CD14-positive monocyte (primary cell): Measurements from ENCODE around the gene ING4. TPM values are rescaled to one million over a fixed set of nuclear protein-coding genes. Genes with fewer than 3 reads are reported as not detected.

Experiments used
- DNase-seq, 3 donors: peaks; one replicate each; pipeline ENCODE4 v3.0.0-alpha.2; 2011 to 2022
- H2AFZ ChIP-seq: 2 replicates; pipeline ENCODE4 v1.6.0; 2012; ENCODE audit warnings: mild to moderate bottlenecking, low read depth, low read length, inconsistent platforms; ENCODE audit not compliant: insufficient read depth, poor library complexity, severe bottlenecking
- H3K27ac ChIP-seq, 2 donors: 1 replicate in 1 of 2; 2 replicates in 1 of 2; pipeline ENCODE4 v1.5.1; 2012 to 2013; ENCODE audit warnings: low read length in 2 of 2, control low read depth in 1 of 2, inconsistent platforms in 1 of 2, low read depth in 1 of 2, mild to moderate bottlenecking in 1 of 2
- H3K27me3 ChIP-seq, 2 donors: one replicate each; pipeline versions ENCODE4 v1.6.0 to v1.6.1; 2011 to 2013; ENCODE audit warnings: low read length in 2 of 2; ENCODE audit not compliant: control insufficient read depth in 2 of 2, insufficient read depth in 2 of 2
- H3K36me3 ChIP-seq, 2 donors: replicated peaks in 1 of 2; 1 replicate in 1 of 2; 2 replicates in 1 of 2; pipeline versions ENCODE4 v1.5.1 to v1.6.1; 2012 to 2013; ENCODE audit warnings: low read length in 2 of 2, control low read depth in 1 of 2, inconsistent platforms in 1 of 2, mild to moderate bottlenecking in 1 of 2; ENCODE audit not compliant: insufficient read depth in 2 of 2, control insufficient read depth in 1 of 2
- H3K4me1 ChIP-seq, 2 donors: 1 replicate in 1 of 2; 2 replicates in 1 of 2; pipeline versions ENCODE4 v1.5.1 to v1.6.1; 2012 to 2013; ENCODE audit warnings: low read length in 2 of 2, control low read depth in 1 of 2, inconsistent platforms in 1 of 2, mild to moderate bottlenecking in 1 of 2, moderate library complexity in 1 of 2; ENCODE audit not compliant: insufficient read depth in 2 of 2, control insufficient read depth in 1 of 2
- H3K4me2 ChIP-seq: replicated peaks from 2 replicates; pipeline ENCODE3; 2012; ENCODE audit warnings: low read length, moderate library complexity, mild to moderate bottlenecking; ENCODE audit not compliant: poor library complexity, severe bottlenecking; ENCODE audit errors: extremely low read depth
- H3K4me3 ChIP-seq, 3 experiments: fragments of 200-600 bp in 1 of 3; sonication (generic) in 1 of 3; replicated peaks in 1 of 3; 1 replicate in 2 of 3; 2 replicates in 1 of 3; pipeline ENCODE4 v1.5.1; 2011 to 2013; ENCODE audit warnings: low read length in 3 of 3, mild to moderate bottlenecking in 3 of 3, control low read depth in 2 of 3, low read depth in 2 of 3, inconsistent platforms in 1 of 3, moderate library complexity in 1 of 3
- H3K79me2 ChIP-seq: 2 replicates; pipeline ENCODE4 v1.6.0; 2012; ENCODE audit warnings: mild to moderate bottlenecking, control low read depth, inconsistent platforms, low read length, moderate library complexity; ENCODE audit not compliant: insufficient read depth
- H3K9ac ChIP-seq: 2 replicates; pipeline ENCODE4 v1.6.0; 2017; ENCODE audit warnings: low read length, mild to moderate bottlenecking; ENCODE audit not compliant: insufficient read depth, poor library complexity, severe bottlenecking
- H3K9me3 ChIP-seq, 2 donors: replicated peaks in 1 of 2; 1 replicate in 1 of 2; 2 replicates in 1 of 2; pipeline versions ENCODE4 v1.5.1 to v1.6.1; 2012 to 2013; ENCODE audit warnings: low read length in 2 of 2, control low read depth in 1 of 2; ENCODE audit not compliant: control insufficient read depth in 1 of 2, insufficient read depth in 1 of 2
- H4K20me1 ChIP-seq: 2 replicates; pipeline ENCODE4 v1.6.0; 2012; ENCODE audit warnings: mild to moderate bottlenecking, low read length, control low read depth, moderate library complexity; ENCODE audit not compliant: insufficient read depth
- H3K27ac Mint-ChIP-seq, 7 donors: one replicate each; pipeline ENCODE4 v1.8.0; 2020; ENCODE audit warnings: mild to moderate bottlenecking in 7 of 7, mixed read lengths in 7 of 7, moderate library complexity in 6 of 7, inconsistent platforms in 2 of 7
- H3K27me3 Mint-ChIP-seq, 3 donors: one replicate each; pipeline ENCODE4 v1.8.0; 2021 to 2022; ENCODE audit warnings: low read depth in 3 of 3, mild to moderate bottlenecking in 3 of 3, mixed read lengths in 3 of 3, moderate library complexity in 3 of 3, inconsistent platforms in 1 of 3
- H3K36me3 Mint-ChIP-seq, 2 donors: one replicate each; pipeline ENCODE4 v1.8.0; 2020; ENCODE audit warnings: mixed read lengths in 2 of 2, inconsistent platforms in 1 of 2, mild to moderate bottlenecking in 1 of 2
- H3K4me1 Mint-ChIP-seq: one replicate; pipeline ENCODE4 v1.8.0; 2020; ENCODE audit warnings: mild to moderate bottlenecking, mixed read lengths
- H3K4me3 Mint-ChIP-seq, 2 donors: one replicate each; pipeline ENCODE4 v1.8.0; 2020; ENCODE audit warnings: mild to moderate bottlenecking in 2 of 2, mixed read lengths in 2 of 2, moderate library complexity in 1 of 2
- H3K9me3 Mint-ChIP-seq, 7 donors: one replicate each; pipeline ENCODE4 v1.8.0; 2020 to 2022; ENCODE audit warnings: mixed read lengths in 7 of 7, mild to moderate bottlenecking in 6 of 7, moderate library complexity in 6 of 7, inconsistent platforms in 2 of 7
- WGBS: methylation state at CpG from one replicate; pipeline ENCODE4 v1.1.5; 2013; ENCODE audit warnings: missing lambda C conversion rate; ENCODE audit not compliant: insufficient coverage; 5-methylcytosine and 5-hydroxymethylcytosine counted together
- intact Hi-C, 2 donors: fragments of 100-400 bp; cut with micrococcal nuclease; formaldehyde crosslinking; loops; one replicate each; pipeline versions ENCODE4 v1.15.0 to v1.15.1; 2023
- polyA plus RNA-seq, 3 donors: library from polyadenylated mRNA; depleted of rRNA in 1 of 3; unstranded in 2 of 3; stranded (reverse) in 1 of 3; fragments of 300-500 nt in 2 of 3; fragments of >200 nt in 1 of 3; fragmentation: Illumina TruSeq in 2 of 3; gene quantifications; 1 replicate in 2 of 3; 2 replicates in 1 of 3; pipeline ENCODE4 v1.2.3, GENCODE V29; 2012 to 2021
- TF ChIP-seq, protein P1 (sequence below): fragments of 200-600 bp; IDR thresholded peaks from one replicate; pipeline ENCODE4 v1.8.0; 2022; ENCODE audit warnings: antibody characterized with exemption, mild to moderate bottlenecking

The ING4 gene
- polyA plus RNA-seq, 3 donors: 62.2 to 67.1 (median 64.0) TPM

DNA sequence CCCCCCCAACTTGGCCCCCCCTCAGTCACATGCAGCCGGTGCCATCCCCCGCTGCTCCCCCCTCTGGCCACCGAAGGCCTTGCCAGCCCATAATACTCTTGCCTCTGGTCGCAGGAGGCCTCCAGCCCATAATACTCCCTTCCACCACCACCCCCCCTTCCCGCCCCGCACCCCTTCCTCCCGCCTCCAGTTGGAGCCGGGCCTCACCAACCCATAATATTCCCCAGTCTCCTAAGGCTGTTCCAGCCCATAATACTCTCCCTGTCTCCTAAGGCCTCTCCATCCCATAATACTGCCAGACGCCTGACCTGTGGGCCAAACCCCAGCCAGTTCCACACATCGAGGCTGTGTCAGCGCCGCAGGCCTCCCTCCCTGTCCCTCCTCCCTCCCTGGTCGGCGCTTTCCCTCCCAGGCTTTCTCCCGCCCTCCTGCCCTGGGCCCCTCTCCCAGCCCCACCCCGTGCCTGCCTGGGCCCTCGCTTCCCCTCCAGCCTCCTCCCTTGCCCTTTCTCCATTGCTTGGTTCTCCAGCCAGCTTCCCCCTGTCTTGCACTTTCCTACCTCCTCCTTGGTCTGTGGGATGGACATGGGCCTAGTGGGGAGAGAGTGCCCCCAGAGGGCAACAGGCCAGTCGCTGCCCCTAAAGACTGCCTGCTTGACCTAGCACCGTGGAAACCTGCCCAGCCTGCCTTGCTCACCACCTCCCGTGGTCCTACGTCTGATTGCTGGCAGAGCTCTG is 49.0 kb downstream of the ING4 start:
- Histone ChIP-seq H3K9ac (peak overlapping the region; percentile 44), H3K27me3 (no peaks in the 10 kb centered on the region), H3K4me2 (peak overlapping the region; percentile 78), H3K79me2 (no peaks in the 10 kb centered on the region), H3K27ac (peak overlapping the region; percentile 51 to 72), H3K4me1 (peaks cover 44 to 48% of the 10 kb centered on the region in 2 donors), H4K20me1 (no peaks in the 10 kb centered on the region), H2AFZ (peak overlapping the region; percentile 62), H3K9me3 (peaks cover 0 to 1% of the 10 kb centered on the region in 2 donors), H3K36me3 (no peaks in the 10 kb centered on the region), H3K4me3 (peak overlapping the region in 1 of 3 experiments; percentile 68)
- under 1% methylated on average over 13 of the region's 21 CpGs for WGBS
- peaks cover 55% of the 10 kb centered on the region for H3K4me1 Mint-ChIP-seq
- peak overlapping the region; percentile 59 to 60 for H3K4me3 Mint-ChIP-seq
- H3K27ac Mint-ChIP-seq: peak overlapping the region; percentile 75 to 92 (median 87)
- H3K36me3 Mint-ChIP-seq: no peaks in the 10 kb centered on the region
- peak; percentile 47 to 72 (median 58) for DNase-seq
- peaks cover 0 to 3% (median 0%) of the 10 kb centered on the region in 7 donors for H3K9me3 Mint-ChIP-seq
- intact Hi-C loops: no loop called here
- H3K27me3 Mint-ChIP-seq: peaks cover 0 to 3% (median 3%) of the 10 kb centered on the region in 3 donors
- TF ChIP-seq, protein P1, sequence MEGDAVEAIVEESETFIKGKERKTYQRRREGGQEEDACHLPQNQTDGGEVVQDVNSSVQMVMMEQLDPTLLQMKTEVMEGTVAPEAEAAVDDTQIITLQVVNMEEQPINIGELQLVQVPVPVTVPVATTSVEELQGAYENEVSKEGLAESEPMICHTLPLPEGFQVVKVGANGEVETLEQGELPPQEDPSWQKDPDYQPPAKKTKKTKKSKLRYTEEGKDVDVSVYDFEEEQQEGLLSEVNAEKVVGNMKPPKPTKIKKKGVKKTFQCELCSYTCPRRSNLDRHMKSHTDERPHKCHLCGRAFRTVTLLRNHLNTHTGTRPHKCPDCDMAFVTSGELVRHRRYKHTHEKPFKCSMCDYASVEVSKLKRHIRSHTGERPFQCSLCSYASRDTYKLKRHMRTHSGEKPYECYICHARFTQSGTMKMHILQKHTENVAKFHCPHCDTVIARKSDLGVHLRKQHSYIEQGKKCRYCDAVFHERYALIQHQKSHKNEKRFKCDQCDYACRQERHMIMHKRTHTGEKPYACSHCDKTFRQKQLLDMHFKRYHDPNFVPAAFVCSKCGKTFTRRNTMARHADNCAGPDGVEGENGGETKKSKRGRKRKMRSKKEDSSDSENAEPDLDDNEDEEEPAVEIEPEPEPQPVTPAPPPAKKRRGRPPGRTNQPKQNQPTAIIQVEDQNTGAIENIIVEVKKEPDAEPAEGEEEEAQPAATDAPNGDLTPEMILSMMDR: no peak

DNA sequence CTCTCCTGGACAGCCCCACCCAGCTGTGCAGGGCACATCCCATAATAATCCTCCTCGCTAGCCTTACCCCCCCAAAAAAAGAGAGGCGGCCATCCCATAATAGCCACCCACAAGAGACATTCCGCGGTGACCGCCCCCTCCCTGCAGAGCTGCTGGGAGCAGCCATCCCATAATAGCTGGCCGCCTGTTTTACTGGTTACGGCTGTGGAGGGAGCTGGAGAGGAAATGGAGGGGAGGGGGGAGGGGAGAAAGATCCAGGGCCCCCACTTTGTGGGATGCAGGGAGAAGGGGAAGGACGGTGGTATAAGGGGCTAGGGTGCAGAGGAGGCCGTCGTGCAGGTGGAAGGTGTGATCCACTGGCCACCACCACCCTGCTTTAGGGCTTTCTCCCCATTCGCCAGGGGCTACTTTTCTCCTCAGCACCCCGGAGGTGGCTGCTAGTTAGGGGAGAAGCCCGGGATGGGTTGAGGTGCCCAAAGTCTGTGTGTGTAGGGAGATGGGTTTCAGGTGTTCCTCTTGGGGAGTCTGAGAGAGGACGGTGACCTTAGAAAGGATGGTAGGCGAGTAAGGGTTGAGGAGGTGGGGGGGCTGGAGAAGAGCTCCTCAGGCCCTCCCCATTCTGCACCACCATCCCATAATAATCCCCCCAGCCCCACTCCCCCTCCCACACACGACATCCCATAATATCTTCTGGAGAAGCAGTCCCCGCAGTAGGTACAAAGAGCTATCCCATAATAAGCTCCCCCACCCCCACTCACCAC is 49.7 kb downstream of the ING4 start:
- Histone ChIP-seq H3K4me2 (peak overlapping the region; percentile 78), H3K4me1 (peaks cover 39 to 48% of the 10 kb centered on the region in 2 donors), H2AFZ (peak overlapping the region; percentile 73), H3K9ac (peak overlapping the region; percentile 27), H3K4me3 (peak overlapping the region in 2 of 3 experiments; percentile 21 to 68), H4K20me1 (no peaks in the 10 kb centered on the region), H3K27ac (peak overlapping the region; percentile 26 to 46), H3K79me2 (no peaks in the 10 kb centered on the region), H3K9me3 (peaks cover 0 to 7% of the 10 kb centered on the region in 2 donors), H3K36me3 (no peaks in the 10 kb centered on the region), H3K27me3 (no peaks in the 10 kb centered on the region)
- Mint-ChIP-seq H3K9me3 (peaks cover 0 to 3% (median 0%) of the 10 kb centered on the region in 7 donors), H3K27ac (peak overlapping the region; percentile 43 to 85 (median 74)), H3K4me3 (peak overlapping the region; percentile 60 to 73), H3K36me3 (no peaks in the 10 kb centered on the region), H3K27me3 (peaks cover 0 to 3% (median 3%) of the 10 kb centered on the region in 3 donors), H3K4me1 (peaks cover 48% of the 10 kb centered on the region)
- no peak for DNase-seq
- TF ChIP-seq, protein P1: no peak
- intact Hi-C loops: no loop called here
- 0% methylated on average over 10 of the region's 17 CpGs for WGBS
